GM12878 (cell line): ENCODE results near the gene PLA2G4E. TPM values are rescaled to one million over a fixed set of nuclear protein-coding genes. Genes with fewer than 3 reads are reported as not detected.

Experiments used
- BMI1 ChIP-seq: fragments of 450-650 bp; IDR thresholded peaks from 2 replicates; pipeline ENCODE4 v1.6.1; 2016; ENCODE audit warnings: mild to moderate bottlenecking, moderate library complexity, borderline replicate concordance
- EP300 ChIP-seq, 2 experiments: fragments of 150-350 bp in 1 of 2; IDR thresholded peaks; 2 replicates each; pipeline ENCODE4 v1.6.1; 2011 to 2012; ENCODE audit warnings: low read depth in 2 of 2, low read length in 2 of 2, borderline replicate concordance in 1 of 2, improper control_type of control experiment in 1 of 2, inconsistent platforms in 1 of 2; ENCODE audit not compliant: control insufficient read depth in 1 of 2
- HDAC6 ChIP-seq: fragments of 200-600 bp; sonication (generic); IDR thresholded peaks from one replicate; pipeline ENCODE4 v1.8.0; 2017; ENCODE audit warnings: antibody characterized with exemption; ENCODE audit not compliant: unreplicated experiment
- POLR2AphosphoS5 ChIP-seq: IDR thresholded peaks from 2 replicates; pipeline ENCODE4 v1.6.1; 2011; ENCODE audit warnings: mild to moderate bottlenecking, low read length, inconsistent platforms
- RFX5 ChIP-seq: IDR thresholded peaks from 2 replicates; pipeline ENCODE4 v1.6.1; 2011; ENCODE audit warnings: low read depth, low read length, improper control_type of control experiment
- RUNX3 ChIP-seq: IDR thresholded peaks from 2 replicates; pipeline ENCODE4 v1.6.1; 2012; ENCODE audit warnings: low read length, inconsistent platforms
- ZZZ3 ChIP-seq: IDR thresholded peaks from 2 replicates; pipeline ENCODE4 v1.6.1; 2011; ENCODE audit warnings: low read depth; ENCODE audit not compliant: control insufficient read depth, insufficient read length
- polyA plus RNA-seq, 11 experiments: library from polyadenylated mRNA; depleted of rRNA in 4 of 11; unstranded in 6 of 11; stranded (reverse) in 5 of 11; fragments of >200 nt; fragmentation: Nextera tagmentation in 4 of 11; fragmentation: Illumina TruSeq in 1 of 11; extraction: Ambion mirVana in 4 of 11; extraction: Trizol in 1 of 11; gene quantifications; 1 replicate in 1 of 11; 2 replicates in 10 of 11; pipeline versions ENCODE4 v1.2.1 to v1.2.3, GENCODE V29; 2011 to 2016; ENCODE audit warnings: inconsistent platforms in 2 of 11, missing spikeins in 2 of 11, low read depth in 1 of 11
- total RNA-seq, 4 experiments: library from RNA; depleted of rRNA in 3 of 4; stranded (reverse); fragments of >200 nt in 3 of 4; fragmentation: Illumina TruSeq in 1 of 4; extraction: Trizol in 1 of 4; gene quantifications; 2 replicates each; pipeline versions ENCODE4 v1.2.1 to v1.2.3, GENCODE V29; 2013 to 2021
- TF ChIP-seq, protein P1 (sequence below): IDR thresholded peaks from 2 replicates; pipeline ENCODE4 v1.6.1; 2011; ENCODE audit warnings: low read depth, low read length, improper control_type of control experiment, borderline replicate concordance
- TF ChIP-seq, protein P2 (sequence below): IDR thresholded peaks from 2 replicates; pipeline ENCODE4 v1.6.1; 2011; ENCODE audit warnings: low read depth, mild to moderate bottlenecking, low read length, moderate library complexity, borderline replicate concordance; ENCODE audit errors: extremely low read depth

PLA2G4E gene
- total and polyA plus RNA-seq, 10 of the 15 experiments (the other 5 are each of a cell fraction or from before 2014, with no cell fraction given), result 0.05 to 0.32 (median 0.06) TPM; not detected in 5

DNA sequence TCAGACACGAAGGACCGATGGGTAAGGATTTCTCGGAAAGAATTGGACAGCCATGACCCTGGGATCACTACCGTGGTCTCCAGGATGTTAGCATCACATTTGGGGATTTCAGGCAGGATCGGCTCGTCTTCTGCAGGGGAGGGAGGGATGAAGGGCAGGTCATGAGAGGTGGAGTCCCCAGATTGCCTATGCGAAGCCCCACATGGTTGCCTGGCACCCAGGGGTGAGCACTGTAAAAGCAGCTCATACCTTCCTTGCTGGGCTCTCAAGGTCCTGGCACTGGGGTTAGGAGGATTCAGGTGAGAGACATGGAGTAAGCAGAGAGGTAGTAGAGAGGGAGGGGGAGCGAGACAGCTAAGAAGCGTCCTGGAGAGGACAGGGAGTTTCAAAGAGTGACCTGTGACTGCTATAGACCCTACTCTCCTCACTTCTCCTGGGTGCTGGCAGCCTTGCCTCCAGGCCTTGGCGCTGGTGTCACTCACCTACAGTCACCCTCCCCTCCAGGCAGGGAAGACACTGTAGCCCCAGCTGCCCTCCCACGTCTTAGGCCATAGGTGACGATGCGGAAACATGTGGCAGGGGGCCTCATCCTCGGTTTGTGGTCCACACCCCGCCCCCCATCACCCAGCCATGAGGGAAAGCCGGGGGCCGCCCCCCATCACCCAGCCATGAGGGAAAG is 33.5 kb downstream of the PLA2G4E start (continued):
- TF ChIP-seq, protein P1, sequence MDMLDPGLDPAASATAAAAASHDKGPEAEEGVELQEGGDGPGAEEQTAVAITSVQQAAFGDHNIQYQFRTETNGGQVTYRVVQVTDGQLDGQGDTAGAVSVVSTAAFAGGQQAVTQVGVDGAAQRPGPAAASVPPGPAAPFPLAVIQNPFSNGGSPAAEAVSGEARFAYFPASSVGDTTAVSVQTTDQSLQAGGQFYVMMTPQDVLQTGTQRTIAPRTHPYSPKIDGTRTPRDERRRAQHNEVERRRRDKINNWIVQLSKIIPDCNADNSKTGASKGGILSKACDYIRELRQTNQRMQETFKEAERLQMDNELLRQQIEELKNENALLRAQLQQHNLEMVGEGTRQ, result no peak
- TF ChIP-seq ZZZ3 (no peak), BMI1 (no peak), EP300 (IDR thresholded peaks at IDR 0.05; ENCODE audit: borderline replicate concordance in 1 of 2, control insufficient read depth in 1 of 2, low read depth in 2 of 2, low read length in 2 of 2) (no peak), RUNX3 (no peak), POLR2AphosphoS5 (no peak), RFX5 (no peak), HDAC6 (no peak)
- TF ChIP-seq, protein P2, sequence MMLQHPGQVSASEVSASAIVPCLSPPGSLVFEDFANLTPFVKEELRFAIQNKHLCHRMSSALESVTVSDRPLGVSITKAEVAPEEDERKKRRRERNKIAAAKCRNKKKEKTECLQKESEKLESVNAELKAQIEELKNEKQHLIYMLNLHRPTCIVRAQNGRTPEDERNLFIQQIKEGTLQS, result no peak
